GM19099 (cell line): ENCODE results near the gene MNX1.

Source experiments
- POLR2A ChIP-seq: IDR thresholded peaks from 3 replicates; pipeline ENCODE4 v1.6.1; 2011; ENCODE audit warnings: low read depth; ENCODE audit not compliant: insufficient read length; ENCODE audit errors: extremely low read depth

The MNX1 gene

DNA sequence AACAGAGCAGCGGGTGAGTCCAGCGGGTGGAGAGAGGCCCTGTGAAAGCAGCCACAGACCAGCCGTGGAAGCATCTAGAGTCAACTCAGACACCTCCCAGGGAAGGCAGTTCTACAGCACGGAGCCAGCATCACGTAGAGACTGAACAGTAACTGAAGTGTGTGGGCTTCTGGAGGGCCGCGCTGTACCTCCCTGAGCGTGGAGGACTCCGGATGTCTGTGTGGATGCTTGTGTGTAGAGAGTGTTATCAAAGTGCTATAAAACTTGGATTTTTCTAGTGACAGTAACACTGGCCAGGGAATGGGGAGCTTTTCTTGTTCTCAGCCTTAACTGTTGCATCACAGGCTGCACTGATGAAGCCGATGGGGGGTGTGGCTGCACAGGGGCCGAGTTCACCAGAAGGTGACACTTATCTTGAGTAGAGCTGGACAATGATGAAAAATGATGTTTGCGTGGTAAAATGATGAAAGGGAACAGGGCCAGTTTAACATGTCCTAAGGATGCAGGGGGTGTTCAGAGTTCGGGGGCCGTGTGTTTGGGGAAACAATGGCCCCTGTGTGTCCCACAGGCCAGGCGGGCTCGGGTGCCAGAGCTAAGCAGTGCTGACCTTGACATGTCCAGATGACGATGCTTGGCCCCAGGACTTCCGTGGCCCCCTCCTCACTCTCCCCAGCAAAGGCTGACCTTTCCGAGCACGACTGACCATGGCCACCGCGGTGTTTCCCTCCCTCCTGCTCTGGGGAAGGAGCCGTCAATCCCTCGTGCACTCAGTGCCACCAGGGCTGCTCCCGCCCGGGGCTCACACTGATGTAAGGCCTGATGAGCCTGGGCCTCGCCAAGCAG is 21.9 kb downstream of the MNX1 start:
- TF ChIP-seq POLR2A = no peak

GRCh38 chr7:156986378-156986777 is 24.1 kb downstream of the MNX1 start:
- no peak for TF ChIP-seq POLR2A

- no peak for TF ChIP-seq POLR2A
These were observed 25.1 kb downstream of the MNX1 start for GRCh38 chr7:156985101-156985992.

DNA sequence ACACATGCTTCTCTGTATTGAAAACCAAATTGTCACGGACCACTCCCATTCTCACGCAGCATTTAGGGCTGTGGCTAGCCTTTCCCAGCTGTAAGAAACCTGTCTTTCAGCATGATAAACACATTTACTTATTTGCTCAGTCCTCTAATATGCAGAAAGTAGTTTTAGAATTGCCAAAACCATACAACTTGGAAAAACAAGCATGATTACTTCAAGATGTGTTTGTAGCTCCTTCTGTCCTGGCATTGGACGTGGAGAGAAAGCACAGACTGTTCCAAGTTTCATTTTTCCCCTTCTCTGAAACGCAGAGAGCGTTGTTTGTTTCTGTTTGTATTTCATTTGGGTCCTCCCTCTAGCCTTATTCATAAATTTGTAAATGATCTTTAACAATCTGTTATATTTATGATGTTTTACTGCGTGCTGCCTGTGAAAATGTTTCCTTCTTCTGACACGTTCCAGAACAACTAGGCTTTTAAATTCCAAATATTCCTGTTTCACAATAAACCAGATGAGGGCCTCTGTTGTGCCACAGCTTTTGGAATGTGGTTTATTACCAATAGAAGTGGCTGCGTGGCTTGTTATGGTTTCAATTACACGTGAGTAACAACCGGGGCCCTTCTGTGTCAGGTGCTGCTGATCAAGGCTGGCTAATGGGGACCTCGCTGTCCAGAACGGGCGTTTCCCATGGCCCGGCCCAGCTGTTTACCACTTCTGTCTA is 26.1 kb downstream of the MNX1 start:
- TF ChIP-seq POLR2A = no peak

DNA sequence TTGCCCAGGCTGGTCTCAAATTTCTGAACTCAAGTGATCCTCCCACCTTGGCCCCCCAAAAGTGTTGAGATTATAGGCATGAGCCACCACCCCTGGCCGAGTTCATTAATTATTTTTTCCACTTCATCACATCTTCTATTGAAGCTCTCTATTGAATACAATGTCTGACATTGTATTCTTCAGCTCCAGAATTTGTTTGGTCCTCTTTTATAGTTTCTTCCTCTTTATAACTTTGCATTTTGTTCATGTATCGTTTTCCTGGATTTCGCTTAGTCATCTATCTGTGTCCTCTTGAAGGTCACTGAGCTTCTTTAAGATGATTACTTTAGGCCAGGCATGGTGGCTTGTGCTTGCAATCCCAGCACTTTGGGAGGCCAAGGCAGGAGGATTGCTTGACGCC is 30.8 kb downstream of the MNX1 start:
- TF ChIP-seq POLR2A = no peak

DNA sequence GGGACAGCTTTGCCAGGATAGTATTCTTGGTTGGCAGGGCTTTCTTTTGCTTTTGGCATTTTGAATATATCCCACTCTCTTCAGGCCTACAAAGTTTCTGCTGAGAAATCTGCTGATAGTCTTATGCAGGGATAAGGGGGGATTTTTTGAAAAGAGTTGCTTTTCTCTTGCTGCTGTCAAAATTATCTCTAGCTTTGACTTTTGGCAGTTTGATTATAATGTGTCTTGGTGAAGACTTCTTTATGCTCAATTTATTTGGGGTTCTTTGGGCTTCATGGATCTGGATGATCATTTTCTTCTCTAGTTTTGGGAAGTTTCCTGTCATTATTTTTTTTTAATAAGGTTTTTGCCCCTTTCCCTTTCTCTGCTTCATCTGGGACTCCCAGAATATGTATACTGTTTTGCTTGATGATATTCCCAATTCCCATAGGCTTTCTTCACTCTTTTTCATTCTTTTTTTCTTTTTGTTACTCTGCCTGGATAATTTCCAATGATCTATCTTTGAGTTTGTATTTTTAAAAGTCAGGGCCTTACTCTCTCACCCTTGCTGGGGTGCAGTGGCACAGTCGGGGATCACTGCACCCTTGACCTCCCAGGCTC is 31.4 kb downstream of the MNX1 start:
- no peak for TF ChIP-seq POLR2A

DNA sequence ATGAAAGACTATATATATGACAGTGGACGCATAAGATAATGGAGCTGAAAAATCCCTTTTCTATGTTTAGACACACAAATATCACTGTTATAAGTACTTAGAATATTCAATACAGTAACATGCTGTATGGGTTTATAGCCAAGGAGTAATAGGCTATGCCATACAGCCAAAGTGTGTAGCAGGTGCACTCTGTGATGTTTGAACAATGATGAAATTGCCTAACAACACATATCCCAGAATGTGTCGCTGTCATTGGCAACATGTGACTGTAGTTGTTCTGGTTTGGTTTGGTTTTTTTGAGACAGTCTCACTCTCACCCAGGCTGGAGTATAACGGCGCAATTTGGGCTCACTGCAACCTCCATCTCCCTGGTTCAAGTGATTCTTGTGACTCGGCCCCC is 34.8 kb downstream of the MNX1 start:
- TF ChIP-seq POLR2A = no peak

DNA sequence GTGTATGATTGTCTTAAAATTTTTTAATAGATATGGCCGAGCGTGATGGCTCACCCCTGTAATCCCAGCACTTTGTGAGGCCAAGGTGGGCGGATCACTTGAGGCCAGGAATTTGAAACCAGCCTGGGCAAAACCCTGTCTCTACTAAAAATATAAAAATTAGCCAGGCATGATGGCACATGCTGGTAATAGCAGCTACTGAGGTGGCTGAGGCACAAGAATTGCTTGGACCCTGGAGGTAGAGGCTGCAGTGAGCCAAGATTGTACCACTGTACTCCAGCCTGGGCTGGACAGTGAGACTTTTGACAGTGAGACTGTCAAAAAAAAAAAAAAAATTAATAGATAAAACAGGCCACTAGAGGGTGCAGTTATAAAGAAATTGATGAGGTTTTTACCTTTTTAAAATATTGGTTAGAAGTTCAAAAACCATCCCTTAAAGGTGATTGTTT is 40.5 kb downstream of the MNX1 start:
- TF ChIP-seq POLR2A = no peak

GRCh38 chr7:156968183-156968582 is 42.3 kb downstream of the MNX1 start:
- no peak for TF ChIP-seq POLR2A

DNA sequence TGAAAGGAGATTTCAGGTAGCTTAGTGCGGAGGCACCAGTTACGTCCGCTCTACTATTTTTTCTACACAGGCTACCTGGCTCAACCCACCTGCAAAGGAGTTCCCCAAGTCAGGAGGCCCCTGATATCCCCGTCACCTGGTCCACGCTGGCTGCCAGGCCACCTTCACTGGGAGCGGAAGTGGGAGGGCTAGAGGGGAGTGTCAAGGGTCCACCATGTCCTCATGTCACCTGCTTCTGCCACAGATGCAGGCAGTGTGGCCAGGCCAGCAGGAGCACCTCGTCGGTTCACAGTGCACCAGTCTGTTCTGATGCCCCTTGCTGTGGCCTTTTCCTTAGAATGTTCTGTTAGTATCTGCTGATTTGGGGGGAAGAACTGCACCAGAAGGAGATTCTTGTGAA is 44.1 kb downstream of the MNX1 start:
- TF ChIP-seq POLR2A = no peak

DNA sequence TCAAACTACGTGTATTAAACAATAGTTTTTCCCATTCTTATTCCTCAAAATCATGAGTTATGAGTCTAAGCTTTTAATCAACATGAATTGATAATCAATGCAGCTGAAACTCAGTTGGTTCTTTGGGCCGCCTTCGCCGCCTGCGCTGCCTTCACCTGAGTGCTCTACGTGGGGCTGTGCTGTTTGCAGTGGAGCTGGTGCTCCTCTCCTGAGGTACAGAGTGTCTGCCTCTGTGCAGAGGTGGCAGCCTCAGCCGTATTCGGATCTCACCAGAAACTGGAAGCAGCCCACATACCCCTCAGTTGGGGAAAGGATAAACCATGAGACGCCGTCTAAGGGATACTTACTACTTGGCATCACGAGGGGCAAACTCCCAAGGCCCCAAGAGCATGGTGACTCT is 45.5 kb downstream of the MNX1 start:
- no peak for TF ChIP-seq POLR2A

DNA sequence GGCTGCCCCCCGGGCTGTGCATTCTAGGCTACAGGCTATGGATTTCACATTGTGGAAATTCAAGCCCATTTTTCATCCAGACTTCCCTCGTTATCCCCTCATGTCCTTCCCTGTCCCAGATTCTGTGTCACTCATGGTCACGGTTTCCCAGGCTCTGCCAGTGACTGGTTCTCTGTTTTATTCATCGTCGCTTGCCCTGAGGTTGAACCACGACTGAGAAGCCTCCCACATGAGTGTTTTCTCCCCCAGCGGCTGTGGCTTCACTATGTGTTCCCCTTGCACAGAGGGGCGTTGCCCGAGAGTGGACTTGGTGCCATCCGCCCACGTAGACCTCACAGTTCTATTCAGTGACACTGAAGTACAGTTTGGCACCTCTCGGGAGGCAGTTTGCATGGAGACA is 47.0 kb downstream of the MNX1 start:
- TF ChIP-seq POLR2A = no peak

- TF ChIP-seq POLR2A = no peak
These were observed 47.6 kb downstream of the MNX1 start for GRCh38 chr7:156962897-156963296.

DNA sequence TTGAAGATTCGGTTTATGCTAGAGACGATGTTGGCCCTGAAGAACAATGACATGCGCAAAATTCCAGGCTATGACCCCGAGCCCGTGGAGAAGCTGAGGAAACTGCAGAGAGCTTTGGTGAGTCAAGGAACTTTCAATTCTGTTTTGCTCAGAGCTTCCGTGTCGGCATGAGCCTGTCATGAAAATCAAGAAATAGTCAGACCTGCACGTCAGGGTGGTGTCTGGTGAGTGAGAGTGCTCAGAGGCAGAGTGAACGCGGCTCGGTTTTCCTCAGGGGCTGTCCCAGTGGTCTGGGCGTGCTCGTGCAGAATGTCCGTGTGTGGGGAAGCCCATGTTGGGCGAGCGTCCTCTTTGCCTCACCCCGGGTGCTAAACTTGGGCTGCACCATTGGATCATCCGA is 48.3 kb downstream of the MNX1 start:
- no peak for TF ChIP-seq POLR2A

- no peak for TF ChIP-seq POLR2A
These were observed 53.7 kb downstream of the MNX1 start for GRCh38 chr7:156956727-156957126.
